K562 (cell line): ENCODE measurements around the gene TP53BP2. TPM values are rescaled to one million over a fixed set of nuclear protein-coding genes. Genes with fewer than 3 reads are reported as not detected.
A peak's percentile ranks its signal among the peaks of the same experiment; 100 is the strongest.

Experiments used
- CEBPG ChIP-seq, 3 experiments: fragments of 200-800 bp in 1 of 3; sonication (Bioruptor generic) in 1 of 3; sonication (generic) in 1 of 3; formaldehyde crosslinking in 1 of 3; IDR thresholded peaks in 2 of 3; conservative IDR thresholded peaks in 1 of 3; 2 replicates each; pipeline versions ENCODE4 v1.6.1 to v1.8.0; 2016 to 2022; ENCODE audit warnings: missing compliant biosample characterization in 2 of 3, missing genetic modification characterization in 2 of 3, mild to moderate bottlenecking in 1 of 3, missing genetic modification reagents in 1 of 3
- CHD2 ChIP-seq: IDR thresholded peaks from 2 replicates; pipeline ENCODE4 v1.6.1; 2011; ENCODE audit warnings: low read depth, low read length
- CTCFL ChIP-seq: IDR thresholded peaks from 2 replicates; pipeline ENCODE4 v1.6.1; 2011; ENCODE audit warnings: borderline replicate concordance, low read depth, mild to moderate bottlenecking, moderate library complexity, low read length; ENCODE audit not compliant: insufficient read depth, poor library complexity, severe bottlenecking
- DPF2 ChIP-seq: fragments of 450-650 bp; IDR thresholded peaks from 2 replicates; pipeline ENCODE4 v1.6.1; 2016
- ERF ChIP-seq: fragments of 450-650 bp; formaldehyde crosslinking; IDR thresholded peaks from 2 replicates; pipeline ENCODE4 v1.4.0; 2020; ENCODE audit warnings: mild to moderate bottlenecking, mixed read lengths
- ETV1 ChIP-seq: fragments of 450-650 bp; conservative IDR thresholded peaks from 2 replicates; pipeline ENCODE4 v1.6.1; 2016; ENCODE audit warnings: missing genetic modification characterization, control low read depth, low read depth, missing compliant biosample characterization
- FOXK1 ChIP-seq: sonication (generic); formaldehyde crosslinking; IDR thresholded peaks from 2 replicates; pipeline ENCODE4 v1.8.0; 2022; ENCODE audit warnings: missing genetic modification reagents, mild to moderate bottlenecking, borderline replicate concordance
- GTF2F1 ChIP-seq: IDR thresholded peaks from 2 replicates; pipeline ENCODE4 v1.6.1; 2011; ENCODE audit warnings: low read depth, low read length, improper control_type of control experiment
- GTF3C2 ChIP-seq: IDR thresholded peaks from 3 replicates; pipeline ENCODE4 v1.6.1; 2011; ENCODE audit warnings: borderline replicate concordance, mild to moderate bottlenecking, moderate library complexity; ENCODE audit not compliant: insufficient read length; ENCODE audit errors: extremely low read depth
- ILK ChIP-seq: fragments of 450-650 bp; IDR thresholded peaks from 2 replicates; pipeline ENCODE4 v1.6.1; 2016; ENCODE audit warnings: missing genetic modification characterization, low read depth, mild to moderate bottlenecking, missing compliant biosample characterization, moderate library complexity, borderline replicate concordance
- LEF1 ChIP-seq: fragments of 450-650 bp; IDR thresholded peaks from 2 replicates; pipeline ENCODE4 v1.6.1; 2016; ENCODE audit warnings: mild to moderate bottlenecking
- MLLT1 ChIP-seq, 2 experiments: fragments of 450-650 bp; IDR thresholded peaks; 2 replicates each; pipeline ENCODE4 v1.6.1; 2016
- TBP ChIP-seq: optimal IDR thresholded peaks from 2 replicates; pipeline ENCODE3; 2011; ENCODE audit warnings: low read depth, low read length, improper control_type of control experiment
- ZBTB11 ChIP-seq, 3 experiments: fragments of 200-800 bp in 1 of 3; fragments of 250-450 bp in 1 of 3; fragments of 450-650 bp in 1 of 3; sonication (Bioruptor Pico) in 1 of 3; sonication (Bioruptor generic) in 1 of 3; formaldehyde crosslinking in 1 of 3; IDR thresholded peaks; 2 replicates each; pipeline versions ENCODE4 v1.6.1 to v1.8.0; 2016 to 2022; ENCODE audit warnings: mild to moderate bottlenecking in 2 of 3, missing genetic modification characterization in 2 of 3, missing compliant biosample characterization in 1 of 3, moderate library complexity in 1 of 3
- ZBTB17 ChIP-seq: fragments of 450-650 bp; formaldehyde crosslinking; IDR thresholded peaks from 2 replicates; pipeline ENCODE4 v1.4.0; 2020; ENCODE audit warnings: mild to moderate bottlenecking
- ZNF133 ChIP-seq: fragments of 250-450 bp; sonication (Bioruptor Pico); IDR thresholded peaks from 2 replicates; pipeline ENCODE4 v1.4.0; 2020; ENCODE audit warnings: mild to moderate bottlenecking
- ZNF174 ChIP-seq: fragments of 250-450 bp; sonication (Bioruptor Pico); IDR thresholded peaks from 2 replicates; pipeline ENCODE4 v1.4.0; 2020; ENCODE audit warnings: mild to moderate bottlenecking
- polyA plus RNA-seq, 8 experiments: library from polyadenylated mRNA; depleted of rRNA in 4 of 8; stranded (reverse) in 5 of 8; unstranded in 3 of 8; fragments of >200 nt; fragmentation: Nextera tagmentation in 2 of 8; fragmentation: Illumina TruSeq in 1 of 8; extraction: Ambion mirVana in 2 of 8; extraction: Trizol in 1 of 8; gene quantifications; 2 replicates each; pipeline versions ENCODE4 v1.2.1 to v1.2.3, GENCODE V29; 2011 to 2014; ENCODE audit warnings: inconsistent platforms in 1 of 8, missing spikeins in 1 of 8
- total RNA-seq, 7 experiments: library from RNA; depleted of rRNA in 6 of 7; stranded (reverse); fragments of >200 nt in 6 of 7; fragmentation: Illumina TruSeq in 2 of 7; extraction: Trizol in 2 of 7; gene quantifications; 2 replicates each; pipeline versions ENCODE4 v1.2.1 to v1.2.3, GENCODE V29; 2011 to 2021; ENCODE audit warnings: low replicate concordance in 1 of 7

Gene TP53BP2
- total and polyA plus RNA-seq, 9 of the 15 experiments (the other 6 are each of a cell fraction or from before 2014, with no cell fraction given): 17.0 to 69.6 (median 40.1) TPM

GRCh38 chr1:223847781-223848345 is 2.1 kb upstream of the TP53BP2 start (continued):
- TF ChIP-seq MLLT1 (IDR thresholded peaks at IDR 0.05) (peak; percentile 3 to 12; a peak in 2 of 4 replicates), GTF3C2 (no peak), ERF (CRISPR knock-in tag) (peak; percentile 21; the same call in 1 of the 2 replicates), GTF2F1 (no peak), ZNF174 (CRISPR knock-in tag) (no peak), ETV1 (tag) (peak; percentile 27; the same call in 1 of the 2 replicates), CHD2 (0 out of 2 replicates have a peak, but pooled peaks have one; percentile 3), ZBTB17 (0 out of 2 replicates have a peak, but pooled peaks have one; percentile 66), ZNF133 (no peak), LEF1 (peak; percentile 65; the same call in 1 of the 2 replicates), ILK (tag) (no peak), ZBTB11 (CRISPR knock-in tag; IDR thresholded peaks at IDR 0.05) (no peak; a peak in 1 of 6 replicates), DPF2 (peak; percentile 85), CTCFL (no peak), TBP (peak; percentile 28), CEBPG (CRISPR knock-in tag; IDR thresholded peaks at IDR 0.05) (no peak), CEBPG (tag; conservative IDR thresholded peaks at IDR 0.05 in 1 of 2, IDR thresholded peaks at IDR 0.05 in 1 of 2) (no peak), FOXK1 (CRISPR knock-in tag) (no peak)
